Osteoblast (primary cell): ENCODE data around the gene DUSP22. TPM values are rescaled to one million over a fixed set of nuclear protein-coding genes. Genes with fewer than 3 reads are reported as not detected.

Experiments
- DNase-seq: peaks from one replicate; pipeline ENCODE4 v3.0.0; 2011; ENCODE audit warnings: low spot score, mixed read lengths; ENCODE audit not compliant: insufficient read length; ENCODE audit errors: missing footprints
- H2AFZ ChIP-seq: 2 replicates; pipeline ENCODE4 v1.6.0; 2011; ENCODE audit warnings: mild to moderate bottlenecking, low read length
- H3K27ac ChIP-seq: 2 replicates; pipeline ENCODE4 v1.5.1; 2011; ENCODE audit warnings: mild to moderate bottlenecking, low read depth, low read length, moderate library complexity
- H3K27me3 ChIP-seq: 2 replicates; pipeline ENCODE4 v1.6.0; 2012; ENCODE audit warnings: mild to moderate bottlenecking, control low read depth, inconsistent platforms, low read length, moderate library complexity; ENCODE audit not compliant: insufficient read depth
- H3K36me3 ChIP-seq: 2 replicates; pipeline ENCODE4 v1.5.1; 2011; ENCODE audit warnings: mild to moderate bottlenecking, low read length, control low read depth, moderate library complexity; ENCODE audit not compliant: insufficient read depth
- H3K4me1 ChIP-seq: 2 replicates; pipeline ENCODE4 v1.5.1; 2011; ENCODE audit warnings: mild to moderate bottlenecking, low read length, control low read depth, moderate library complexity; ENCODE audit not compliant: insufficient read depth
- H3K4me2 ChIP-seq: 2 replicates; pipeline ENCODE4 v1.6.0; 2011; ENCODE audit warnings: mild to moderate bottlenecking, low read length; ENCODE audit not compliant: insufficient read depth
- H3K4me3 ChIP-seq: fragments of 200-600 bp; sonication (generic); 3 replicates; pipeline ENCODE4 v1.5.1; 2012; ENCODE audit warnings: mild to moderate bottlenecking, low read length, inconsistent platforms; ENCODE audit not compliant: insufficient read depth
- H3K79me2 ChIP-seq: 2 replicates; pipeline ENCODE4 v1.6.0; 2012; ENCODE audit warnings: mild to moderate bottlenecking, low read length, control low read depth, inconsistent platforms; ENCODE audit not compliant: insufficient read depth
- H3K9me3 ChIP-seq: 2 replicates; pipeline ENCODE4 v1.5.1; 2011; ENCODE audit warnings: low read depth, low read length, control low read depth
- H4K20me1 ChIP-seq: 2 replicates; pipeline ENCODE4 v1.6.0; 2012; ENCODE audit warnings: mild to moderate bottlenecking, low read length, control low read depth; ENCODE audit not compliant: insufficient read depth
- CTCF ChIP-seq: IDR thresholded peaks from 2 replicates; pipeline ENCODE4 v1.5.1; 2011; ENCODE audit warnings: mild to moderate bottlenecking, low read depth, low read length, moderate library complexity; ENCODE audit errors: extremely low read depth
- total RNA-seq: library from RNA; depleted of rRNA; stranded (reverse); fragments of >200 nt; gene quantifications from 2 replicates; pipeline ENCODE4 v1.2.3, GENCODE V29; 2012

Gene DUSP22
- total RNA-seq, 1 donor, result 18.1 TPM

- no peak for TF ChIP-seq CTCF
- Histone ChIP-seq H3K4me1 (no peaks in the 10 kb centered on the region), H3K36me3 (no peaks in the 10 kb centered on the region), H3K4me2 (no peak overlapping the region), H2AFZ (no peak overlapping the region), H3K27me3 (no peaks in the 10 kb centered on the region), H3K9me3 (no peaks in the 10 kb centered on the region), H3K27ac (no peak overlapping the region), H3K79me2 (no peaks in the 10 kb centered on the region), H3K4me3 (no peak overlapping the region), H4K20me1 (no peaks in the 10 kb centered on the region)
- no peak for DNase-seq
Measured at GRCh38 chr6:362924-363249, 70.6 kb downstream of the DUSP22 start.

GRCh38 chr6:363291-363690, 71.0 kb downstream of the DUSP22 start:
- H3K36me3 ChIP-seq, result no peaks in the 10 kb centered on the region
- H3K27ac ChIP-seq, result no peak overlapping the region
- H3K79me2 ChIP-seq, result no peaks in the 10 kb centered on the region
- no peak overlapping the region for H2AFZ ChIP-seq
- no peak for DNase-seq
- H3K4me2 ChIP-seq, result no peak overlapping the region
- no peaks in the 10 kb centered on the region for H3K4me1 ChIP-seq
- H3K27me3 ChIP-seq, result peaks cover 3% of the 10 kb centered on the region
- H3K4me3 ChIP-seq, result no peak overlapping the region
- no peaks in the 10 kb centered on the region for H4K20me1 ChIP-seq
- H3K9me3 ChIP-seq, result no peaks in the 10 kb centered on the region
- TF ChIP-seq CTCF, result no peak

GRCh38 chr6:363909-364308, 71.6 kb downstream of the DUSP22 start:
- H3K27ac ChIP-seq, result no peak overlapping the region
- H3K79me2 ChIP-seq, result no peaks in the 10 kb centered on the region
- H2AFZ ChIP-seq, result no peak overlapping the region
- no peaks in the 10 kb centered on the region for H3K4me1 ChIP-seq
- no peak overlapping the region for H3K4me3 ChIP-seq
- H3K4me2 ChIP-seq, result no peak overlapping the region
- no peaks in the 10 kb centered on the region for H3K9me3 ChIP-seq
- H3K27me3 ChIP-seq, result peaks cover 3% of the 10 kb centered on the region
- H4K20me1 ChIP-seq, result no peaks in the 10 kb centered on the region
- TF ChIP-seq CTCF, result no peak
- no peaks in the 10 kb centered on the region for H3K36me3 ChIP-seq
- no peak for DNase-seq

GRCh38 chr6:364609-365540, 72.6 kb downstream of the DUSP22 start:
- Histone ChIP-seq H3K27ac (no peak overlapping the region), H3K9me3 (no peaks in the 10 kb centered on the region), H3K27me3 (peaks cover 7% of the 10 kb centered on the region), H3K36me3 (no peaks in the 10 kb centered on the region), H4K20me1 (no peaks in the 10 kb centered on the region), H3K4me3 (no peak overlapping the region), H3K79me2 (no peaks in the 10 kb centered on the region), H2AFZ (no peak overlapping the region), H3K4me2 (no peak overlapping the region), H3K4me1 (no peaks in the 10 kb centered on the region)
- no peak for TF ChIP-seq CTCF
- no peak for DNase-seq
